Measurements from ENCODE around the gene MTG2.

DNA sequence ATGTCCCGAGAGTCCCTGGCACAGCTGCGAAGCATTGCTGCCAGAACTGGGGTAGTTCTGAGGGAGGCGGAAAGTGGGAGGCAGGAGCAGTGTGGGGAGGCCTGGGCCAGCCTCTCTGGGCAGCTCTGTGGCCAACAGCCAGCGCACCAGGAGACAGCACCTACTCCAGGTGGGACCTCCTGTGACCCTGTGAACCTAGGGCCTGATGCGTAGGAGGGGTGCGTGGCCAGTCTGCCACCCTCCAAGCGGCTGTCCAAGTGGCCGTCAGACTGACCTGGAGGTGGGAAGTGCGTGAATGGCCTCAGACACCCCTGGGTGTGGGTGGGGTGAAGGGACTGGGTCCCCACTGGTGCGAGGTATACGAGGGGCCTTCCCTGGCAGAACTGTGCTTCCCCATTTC, 23.8 kb upstream of the MTG2 start:
- TF ChIP-seq, protein P1, sequence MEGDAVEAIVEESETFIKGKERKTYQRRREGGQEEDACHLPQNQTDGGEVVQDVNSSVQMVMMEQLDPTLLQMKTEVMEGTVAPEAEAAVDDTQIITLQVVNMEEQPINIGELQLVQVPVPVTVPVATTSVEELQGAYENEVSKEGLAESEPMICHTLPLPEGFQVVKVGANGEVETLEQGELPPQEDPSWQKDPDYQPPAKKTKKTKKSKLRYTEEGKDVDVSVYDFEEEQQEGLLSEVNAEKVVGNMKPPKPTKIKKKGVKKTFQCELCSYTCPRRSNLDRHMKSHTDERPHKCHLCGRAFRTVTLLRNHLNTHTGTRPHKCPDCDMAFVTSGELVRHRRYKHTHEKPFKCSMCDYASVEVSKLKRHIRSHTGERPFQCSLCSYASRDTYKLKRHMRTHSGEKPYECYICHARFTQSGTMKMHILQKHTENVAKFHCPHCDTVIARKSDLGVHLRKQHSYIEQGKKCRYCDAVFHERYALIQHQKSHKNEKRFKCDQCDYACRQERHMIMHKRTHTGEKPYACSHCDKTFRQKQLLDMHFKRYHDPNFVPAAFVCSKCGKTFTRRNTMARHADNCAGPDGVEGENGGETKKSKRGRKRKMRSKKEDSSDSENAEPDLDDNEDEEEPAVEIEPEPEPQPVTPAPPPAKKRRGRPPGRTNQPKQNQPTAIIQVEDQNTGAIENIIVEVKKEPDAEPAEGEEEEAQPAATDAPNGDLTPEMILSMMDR (conservative IDR thresholded peaks at IDR 0.05; ENCODE audit: low read depth in 2 of 2), result no peak
- TF ChIP-seq POLR2AphosphoS5 (IDR thresholded peaks at IDR 0.05; ENCODE audit: low read depth) (no peak), EZH2 (IDR thresholded peaks at IDR 0.05; ENCODE audit: low read depth, unreplicated experiment) (no peak)
- TF ChIP-seq, protein P2, sequence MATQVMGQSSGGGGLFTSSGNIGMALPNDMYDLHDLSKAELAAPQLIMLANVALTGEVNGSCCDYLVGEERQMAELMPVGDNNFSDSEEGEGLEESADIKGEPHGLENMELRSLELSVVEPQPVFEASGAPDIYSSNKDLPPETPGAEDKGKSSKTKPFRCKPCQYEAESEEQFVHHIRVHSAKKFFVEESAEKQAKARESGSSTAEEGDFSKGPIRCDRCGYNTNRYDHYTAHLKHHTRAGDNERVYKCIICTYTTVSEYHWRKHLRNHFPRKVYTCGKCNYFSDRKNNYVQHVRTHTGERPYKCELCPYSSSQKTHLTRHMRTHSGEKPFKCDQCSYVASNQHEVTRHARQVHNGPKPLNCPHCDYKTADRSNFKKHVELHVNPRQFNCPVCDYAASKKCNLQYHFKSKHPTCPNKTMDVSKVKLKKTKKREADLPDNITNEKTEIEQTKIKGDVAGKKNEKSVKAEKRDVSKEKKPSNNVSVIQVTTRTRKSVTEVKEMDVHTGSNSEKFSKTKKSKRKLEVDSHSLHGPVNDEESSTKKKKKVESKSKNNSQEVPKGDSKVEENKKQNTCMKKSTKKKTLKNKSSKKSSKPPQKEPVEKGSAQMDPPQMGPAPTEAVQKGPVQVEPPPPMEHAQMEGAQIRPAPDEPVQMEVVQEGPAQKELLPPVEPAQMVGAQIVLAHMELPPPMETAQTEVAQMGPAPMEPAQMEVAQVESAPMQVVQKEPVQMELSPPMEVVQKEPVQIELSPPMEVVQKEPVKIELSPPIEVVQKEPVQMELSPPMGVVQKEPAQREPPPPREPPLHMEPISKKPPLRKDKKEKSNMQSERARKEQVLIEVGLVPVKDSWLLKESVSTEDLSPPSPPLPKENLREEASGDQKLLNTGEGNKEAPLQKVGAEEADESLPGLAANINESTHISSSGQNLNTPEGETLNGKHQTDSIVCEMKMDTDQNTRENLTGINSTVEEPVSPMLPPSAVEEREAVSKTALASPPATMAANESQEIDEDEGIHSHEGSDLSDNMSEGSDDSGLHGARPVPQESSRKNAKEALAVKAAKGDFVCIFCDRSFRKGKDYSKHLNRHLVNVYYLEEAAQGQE (IDR thresholded peaks at IDR 0.05; ENCODE audit: unreplicated experiment), result no peak

Measured in GM23338 (cell line).